Renal cortical epithelial cell (primary cell): ENCODE measurements around the gene YIF1A. TPM values are rescaled to one million over a fixed set of nuclear protein-coding genes. Genes with fewer than 3 reads are reported as not detected.
"Not testable (repeated sequence)": the region's sequence is repeated elsewhere in the genome, so short reads cannot be mapped to it uniquely, and the experiment has no call there.

Experiments used
- DNase-seq: peaks from one replicate; pipeline ENCODE4 v3.0.0-alpha.2; 2011; ENCODE audit warnings: low read depth
- total RNA-seq: library from RNA; depleted of rRNA; stranded (reverse); fragments of >200 nt; gene quantifications from 2 replicates; pipeline ENCODE4 v1.2.3, GENCODE V29; 2014

The YIF1A gene
- total RNA-seq, 1 donor from 2014 or later, result 87.7 TPM

- DNase-seq, result no peak
Measured at GRCh38 chr11:66326261-66327111, 37.5 kb upstream of the YIF1A start.

- DNase-seq, result no peak
Measured at GRCh38 chr11:66325263-66325671, 36.3 kb upstream of the YIF1A start.

GRCh38 chr11:66324664-66325063, 35.7 kb upstream of the YIF1A start:
- DNase-seq, result no peak

GRCh38 chr11:66323684-66324083, 34.7 kb upstream of the YIF1A start:
- no peak for DNase-seq

- DNase-seq, result no peak
Measured at GRCh38 chr11:66322732-66323427, 33.9 kb upstream of the YIF1A start.

- no peak for DNase-seq
Measured at GRCh38 chr11:66321606-66322005, 32.7 kb upstream of the YIF1A start.

GRCh38 chr11:66320748-66321147, 31.8 kb upstream of the YIF1A start:
- DNase-seq, result not testable (repeated sequence)

GRCh38 chr11:66320289-66320688, 31.3 kb upstream of the YIF1A start:
- DNase-seq, result not testable (repeated sequence)

- no peak for DNase-seq
Measured at GRCh38 chr11:66318600-66318970, 29.6 kb upstream of the YIF1A start.

- peak; percentile 72 for DNase-seq
Measured at GRCh38 chr11:66317723-66318599, 29.0 kb upstream of the YIF1A start.

- no peak for DNase-seq
Measured at GRCh38 chr11:66317322-66317722, 28.4 kb upstream of the YIF1A start.

GRCh38 chr11:66316849-66317251, 27.9 kb upstream of the YIF1A start, which contains the start of gene CD248:
CD248 (minus strand) TSS chr11:66317044; CDS start chr11:66317027, 17 bp downstream.
- no peak for DNase-seq

- no peak for DNase-seq
Measured at GRCh38 chr11:66315921-66316811, 27.2 kb upstream of the YIF1A start.

- no peak for DNase-seq
Measured at GRCh38 chr11:66315498-66315885, 26.5 kb upstream of the YIF1A start.

- no peak for DNase-seq
Measured at GRCh38 chr11:66314561-66315497, 25.9 kb upstream of the YIF1A start.

- DNase-seq, result no peak
Measured at GRCh38 chr11:66314186-66314501, 25.2 kb upstream of the YIF1A start.

- no peak for DNase-seq
Measured at GRCh38 chr11:66313321-66314185, 24.6 kb upstream of the YIF1A start.

GRCh38 chr11:66312549-66313320, 23.8 kb upstream of the YIF1A start:
- peak; percentile 92 for DNase-seq
